GM10266 (cell line): ENCODE measurements around the gene FGF18.
A peak's percentile ranks its signal among the peaks of the same experiment; 100 is the strongest.

ENCODE experiments used
- DNase-seq: peaks from one replicate; pipeline ENCODE4 v3.0.0; 2012; ENCODE audit errors: extremely low spot score
- TF ChIP-seq, protein P1 (sequence below): IDR thresholded peaks from 2 replicates; pipeline ENCODE4 v1.5.1; 2012; ENCODE audit warnings: mild to moderate bottlenecking, low read depth; ENCODE audit not compliant: control insufficient read depth, insufficient read depth; ENCODE audit errors: missing control alignments

Gene FGF18

DNA sequence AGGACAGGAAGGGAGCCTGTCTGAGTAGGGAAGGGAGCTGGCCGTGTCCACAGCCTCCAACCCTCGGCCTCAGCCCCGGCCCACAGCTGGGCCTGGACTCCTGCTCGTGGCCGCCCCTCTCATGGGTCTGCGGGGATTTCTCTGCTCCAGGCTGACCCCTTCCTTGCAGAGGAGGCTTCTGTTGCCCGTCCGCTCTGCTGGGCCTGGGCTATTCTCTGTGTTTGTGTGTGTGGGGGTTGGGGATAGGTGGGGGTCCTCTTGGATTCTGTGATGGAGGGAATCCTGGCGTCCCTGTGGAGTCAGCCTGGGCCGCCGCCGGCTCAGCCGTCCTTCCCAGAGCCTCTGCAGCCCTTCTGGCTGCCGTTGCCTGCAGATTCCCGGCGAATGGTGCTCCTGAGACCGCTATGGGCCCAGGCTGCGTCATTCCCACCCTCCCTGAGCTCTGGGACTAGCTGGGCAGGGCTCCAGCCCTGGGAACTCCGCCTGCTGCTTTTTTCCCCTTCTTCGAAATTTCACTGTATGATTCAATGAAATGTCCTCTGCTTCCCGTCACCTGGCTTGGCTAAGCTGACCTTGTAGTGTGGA lies 64.2 kb downstream of the FGF18 start:
- TF ChIP-seq, protein P1, sequence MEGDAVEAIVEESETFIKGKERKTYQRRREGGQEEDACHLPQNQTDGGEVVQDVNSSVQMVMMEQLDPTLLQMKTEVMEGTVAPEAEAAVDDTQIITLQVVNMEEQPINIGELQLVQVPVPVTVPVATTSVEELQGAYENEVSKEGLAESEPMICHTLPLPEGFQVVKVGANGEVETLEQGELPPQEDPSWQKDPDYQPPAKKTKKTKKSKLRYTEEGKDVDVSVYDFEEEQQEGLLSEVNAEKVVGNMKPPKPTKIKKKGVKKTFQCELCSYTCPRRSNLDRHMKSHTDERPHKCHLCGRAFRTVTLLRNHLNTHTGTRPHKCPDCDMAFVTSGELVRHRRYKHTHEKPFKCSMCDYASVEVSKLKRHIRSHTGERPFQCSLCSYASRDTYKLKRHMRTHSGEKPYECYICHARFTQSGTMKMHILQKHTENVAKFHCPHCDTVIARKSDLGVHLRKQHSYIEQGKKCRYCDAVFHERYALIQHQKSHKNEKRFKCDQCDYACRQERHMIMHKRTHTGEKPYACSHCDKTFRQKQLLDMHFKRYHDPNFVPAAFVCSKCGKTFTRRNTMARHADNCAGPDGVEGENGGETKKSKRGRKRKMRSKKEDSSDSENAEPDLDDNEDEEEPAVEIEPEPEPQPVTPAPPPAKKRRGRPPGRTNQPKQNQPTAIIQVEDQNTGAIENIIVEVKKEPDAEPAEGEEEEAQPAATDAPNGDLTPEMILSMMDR = no peak
- DNase-seq = no peak

DNA sequence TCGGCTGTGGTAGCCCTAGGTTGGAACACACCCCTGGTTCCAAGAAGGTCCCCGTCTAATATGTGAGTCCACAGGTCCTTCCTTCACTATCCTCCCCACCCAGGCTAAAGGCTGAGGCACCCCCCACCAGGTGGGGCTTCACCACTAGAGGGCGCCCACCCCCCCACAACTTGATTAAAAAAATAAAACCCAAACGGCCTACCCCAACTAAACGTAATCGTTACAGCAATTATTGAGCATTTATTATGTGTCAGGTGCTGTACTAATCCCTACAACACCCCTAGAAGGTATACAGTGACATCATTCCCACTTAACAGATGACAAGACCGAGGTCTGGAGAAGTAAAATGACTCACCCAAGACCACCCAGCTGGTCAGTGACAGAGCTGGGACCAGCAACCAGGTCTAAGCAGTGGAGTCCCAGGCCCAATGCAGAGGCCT lies 65.0 kb downstream of the FGF18 start:
- TF ChIP-seq, protein P1 = peak; percentile 72
- DNase-seq = peak; percentile 55

DNA sequence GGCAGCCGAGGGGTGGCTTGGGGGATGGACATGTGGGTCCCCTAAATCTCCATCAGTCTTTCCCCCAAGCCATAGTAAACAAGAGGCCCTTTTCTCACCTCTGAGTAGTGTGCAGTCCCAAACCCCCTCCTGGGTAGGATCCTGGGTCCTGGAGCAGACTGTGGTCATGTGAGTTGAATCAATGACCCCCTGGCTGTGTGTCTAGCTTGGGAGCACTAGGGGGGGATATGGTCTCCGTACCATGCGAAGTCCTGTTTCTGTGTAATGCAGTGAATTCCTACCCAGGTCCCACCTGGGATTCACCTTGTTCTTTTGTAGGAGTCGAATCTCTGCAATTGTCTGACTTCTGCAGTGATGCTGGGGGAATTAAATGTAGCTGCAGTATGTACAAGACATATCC lies 66.2 kb downstream of the FGF18 start:
- no peak for DNase-seq
- TF ChIP-seq, protein P1 = no peak

DNA sequence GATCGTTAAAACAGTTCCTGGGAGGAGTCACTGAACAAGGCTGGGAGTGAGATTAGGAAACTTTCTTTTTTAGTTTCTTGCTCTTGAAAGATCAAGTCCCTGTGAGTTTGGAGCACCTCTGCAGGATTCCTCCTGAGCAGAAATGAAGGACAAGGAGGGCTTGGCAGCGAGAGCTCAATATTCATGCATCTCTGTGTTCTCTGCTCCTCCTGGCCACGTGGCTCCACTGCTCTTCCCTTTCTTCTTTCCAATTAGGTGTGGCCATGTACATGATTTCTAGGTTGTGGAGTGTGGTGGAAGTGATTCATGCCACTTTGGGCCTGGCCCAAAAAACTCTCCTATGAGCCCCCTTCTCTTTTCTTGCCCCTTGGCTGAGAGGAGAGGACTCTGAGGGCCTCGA lies 67.2 kb downstream of the FGF18 start:
- no peak for DNase-seq
- TF ChIP-seq, protein P1 = no peak

DNA sequence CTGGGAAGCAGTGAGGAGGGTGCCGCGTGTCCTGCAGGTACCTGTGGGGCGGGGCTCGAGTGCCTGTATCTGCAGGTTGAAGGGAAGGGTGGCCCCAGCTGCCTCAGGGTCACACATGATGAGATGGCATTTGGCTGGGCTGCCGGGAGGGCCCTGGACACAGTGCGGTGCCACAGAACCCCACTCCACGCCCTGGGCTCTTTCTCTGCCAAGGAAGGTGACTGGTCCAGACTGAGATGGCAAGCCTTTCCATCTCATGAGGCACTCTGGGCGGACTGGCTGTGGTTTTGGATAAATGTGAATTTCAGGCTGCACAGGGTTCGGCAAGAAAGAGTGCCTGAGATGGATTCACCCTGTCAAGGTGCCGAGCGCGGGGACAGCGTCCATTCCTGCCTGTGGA lies 69.4 kb downstream of the FGF18 start:
- TF ChIP-seq, protein P1 = no peak
- no peak for DNase-seq

DNA sequence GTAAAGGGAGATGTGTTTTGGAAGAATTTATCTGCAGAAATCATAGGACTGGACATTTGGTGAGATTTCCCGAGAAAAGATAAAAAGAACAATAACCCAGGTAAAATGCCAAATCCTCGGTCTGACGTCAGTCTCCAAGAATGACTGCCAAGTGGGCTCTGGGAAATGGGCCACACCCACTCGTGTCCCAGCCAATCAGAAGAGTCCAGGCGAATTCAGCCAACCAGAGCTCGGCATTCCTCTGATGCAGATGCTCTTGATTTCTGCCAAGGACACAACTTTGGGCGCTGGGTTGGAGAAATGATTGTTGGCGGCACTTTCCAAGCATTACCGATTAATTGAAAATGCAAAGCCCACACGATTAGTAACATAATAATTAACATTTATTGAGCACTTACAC lies 73.3 kb downstream of the FGF18 start:
- no peak for DNase-seq
- TF ChIP-seq, protein P1 = no peak

DNA sequence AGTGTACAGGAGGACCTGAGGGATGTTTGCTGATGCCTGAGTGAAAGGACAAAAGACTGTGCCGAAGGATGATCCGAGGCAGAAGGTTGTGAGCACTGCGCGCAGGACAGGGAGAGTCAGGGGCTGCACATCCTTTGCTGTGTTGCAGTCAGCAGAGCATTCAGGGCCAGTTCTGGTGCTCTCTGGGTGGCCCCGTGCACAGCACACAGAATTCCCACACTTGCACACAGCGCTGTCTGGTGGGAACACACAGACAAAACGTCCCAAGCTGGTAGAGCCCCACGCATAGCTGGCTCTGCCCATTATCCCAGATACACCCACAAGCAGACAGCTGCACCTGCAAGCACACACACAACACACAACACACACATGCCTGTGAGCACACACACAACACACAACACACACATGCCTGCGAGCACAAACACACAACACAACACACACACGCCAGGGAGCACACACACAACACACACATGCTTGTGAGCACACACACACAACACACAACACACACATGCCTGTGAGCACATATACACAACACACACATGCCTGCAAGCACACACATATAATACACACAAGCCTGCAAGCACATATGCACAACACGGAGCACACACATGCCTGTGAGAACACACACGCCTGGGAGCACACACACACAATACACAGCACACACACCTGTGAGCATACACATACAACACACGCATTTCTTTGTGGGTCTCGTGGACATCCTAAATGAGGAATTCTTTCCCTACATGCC lies 74.4 kb downstream of the FGF18 start:
- no peak for DNase-seq
- TF ChIP-seq, protein P1 = no peak
